Inferior parietal cortex (tissue), 1 donor: Measurements from ENCODE around the gene SLC38A11.
"Not testable (repeated sequence)": the region's sequence is repeated elsewhere in the genome, so short reads cannot be mapped to it uniquely, and the experiment has no call there.

ENCODE experiments used
- DNase-seq: peaks from one replicate; pipeline ENCODE4 v3.0.0-alpha.2; 2016; ENCODE audit errors: extremely low spot score

Gene SLC38A11, protein sequence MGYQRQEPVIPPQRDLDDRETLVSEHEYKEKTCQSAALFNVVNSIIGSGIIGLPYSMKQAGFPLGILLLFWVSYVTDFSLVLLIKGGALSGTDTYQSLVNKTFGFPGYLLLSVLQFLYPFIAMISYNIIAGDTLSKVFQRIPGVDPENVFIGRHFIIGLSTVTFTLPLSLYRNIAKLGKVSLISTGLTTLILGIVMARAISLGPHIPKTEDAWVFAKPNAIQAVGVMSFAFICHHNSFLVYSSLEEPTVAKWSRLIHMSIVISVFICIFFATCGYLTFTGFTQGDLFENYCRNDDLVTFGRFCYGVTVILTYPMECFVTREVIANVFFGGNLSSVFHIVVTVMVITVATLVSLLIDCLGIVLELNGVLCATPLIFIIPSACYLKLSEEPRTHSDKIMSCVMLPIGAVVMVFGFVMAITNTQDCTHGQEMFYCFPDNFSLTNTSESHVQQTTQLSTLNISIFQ

DNA sequence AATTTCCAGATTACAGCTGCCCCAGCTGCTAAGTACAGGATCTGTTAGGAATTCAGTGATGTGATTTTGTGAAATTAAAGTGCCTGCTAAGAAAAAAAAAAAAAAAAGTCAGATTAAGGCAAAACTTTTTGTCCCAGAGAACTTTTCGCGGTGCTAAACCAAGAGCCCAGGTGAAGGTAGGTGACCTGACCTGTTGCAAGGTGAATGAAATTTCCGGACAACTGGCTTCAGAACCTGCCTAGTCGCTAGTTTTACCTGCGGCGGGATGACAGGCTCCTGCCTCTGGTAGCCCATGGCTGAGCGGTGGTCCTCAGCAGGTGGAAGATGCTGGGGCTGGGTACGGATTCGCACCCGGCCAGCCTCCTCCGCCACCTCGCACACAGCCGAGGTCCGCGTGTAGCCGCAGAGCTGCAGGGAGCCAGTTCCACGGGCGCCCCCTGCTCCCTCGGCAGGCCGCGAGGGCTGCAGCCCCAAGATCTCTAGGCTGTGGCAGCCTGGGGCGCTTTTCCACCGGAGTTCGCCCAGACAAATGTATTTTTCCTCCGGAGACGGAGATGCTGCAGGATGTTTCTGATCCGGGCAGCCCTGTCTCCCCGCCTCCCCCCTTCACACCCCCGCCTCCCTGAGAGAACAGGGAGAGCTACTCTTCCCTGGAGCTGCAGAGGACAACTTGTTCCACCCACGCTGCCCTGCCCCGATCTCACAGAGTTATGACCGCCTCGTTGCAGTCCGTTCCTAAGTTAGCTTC lies at the start of gene SLC38A11:
SLC38A11 (minus strand) TSS at position 572 of the 748 bp plus-strand sequence; CDS start at position 294, 278 bp downstream.
- no peak for DNase-seq

DNA sequence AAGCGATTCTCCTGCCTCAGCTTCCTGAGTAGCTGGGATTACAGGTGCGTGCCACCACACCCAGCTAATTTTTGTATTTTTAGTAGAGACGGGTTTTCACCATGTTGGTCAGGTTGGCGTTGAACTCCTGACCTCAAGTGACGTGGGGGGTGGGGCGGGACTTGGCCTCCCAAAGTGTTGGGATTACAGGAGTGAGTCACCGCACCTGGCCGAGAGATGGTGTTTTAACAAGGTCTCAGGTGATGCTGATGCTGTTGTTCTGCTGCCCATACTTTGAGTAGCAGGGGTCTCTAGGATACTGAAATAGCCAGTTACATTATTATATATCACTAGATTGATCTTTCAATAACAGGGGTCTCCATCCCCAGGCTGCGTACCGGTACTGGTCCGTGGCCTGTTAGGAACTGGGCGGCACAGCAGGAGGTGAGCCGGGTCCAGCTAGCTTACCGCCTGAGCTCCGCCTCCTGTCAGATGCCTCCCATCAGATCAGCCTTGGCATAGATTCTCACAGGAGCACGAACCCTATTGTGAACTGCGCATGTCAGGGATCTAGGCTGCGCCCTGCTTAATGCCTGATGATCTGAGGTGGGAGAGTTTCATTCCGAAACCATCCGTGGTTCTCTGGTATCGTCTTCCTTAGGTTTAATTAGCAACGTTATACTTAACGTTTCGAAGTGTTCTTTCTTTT lies 48.3 kb upstream of the SLC38A11 start:
- no peak for DNase-seq

DNA sequence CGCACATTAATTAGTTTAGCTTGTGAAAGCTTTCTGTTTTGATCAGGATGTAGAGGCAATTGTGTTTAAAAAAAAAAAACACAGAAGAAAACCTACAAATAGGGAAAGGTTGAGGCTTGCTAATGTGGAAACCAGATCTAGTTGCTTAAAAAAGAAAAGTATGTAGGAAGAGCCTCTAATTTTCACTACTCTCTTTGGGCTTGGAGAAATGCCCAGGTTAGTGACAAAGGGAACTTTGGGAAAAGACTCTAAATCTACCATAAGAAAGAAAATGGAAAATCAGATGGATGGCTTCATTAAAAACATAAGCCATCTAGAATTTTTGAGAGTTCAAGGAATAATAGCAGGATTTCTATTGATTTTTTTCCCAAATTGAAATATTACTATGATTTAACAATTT lies 47.3 kb upstream of the SLC38A11 start:
- DNase-seq = peak; percentile 54

DNA sequence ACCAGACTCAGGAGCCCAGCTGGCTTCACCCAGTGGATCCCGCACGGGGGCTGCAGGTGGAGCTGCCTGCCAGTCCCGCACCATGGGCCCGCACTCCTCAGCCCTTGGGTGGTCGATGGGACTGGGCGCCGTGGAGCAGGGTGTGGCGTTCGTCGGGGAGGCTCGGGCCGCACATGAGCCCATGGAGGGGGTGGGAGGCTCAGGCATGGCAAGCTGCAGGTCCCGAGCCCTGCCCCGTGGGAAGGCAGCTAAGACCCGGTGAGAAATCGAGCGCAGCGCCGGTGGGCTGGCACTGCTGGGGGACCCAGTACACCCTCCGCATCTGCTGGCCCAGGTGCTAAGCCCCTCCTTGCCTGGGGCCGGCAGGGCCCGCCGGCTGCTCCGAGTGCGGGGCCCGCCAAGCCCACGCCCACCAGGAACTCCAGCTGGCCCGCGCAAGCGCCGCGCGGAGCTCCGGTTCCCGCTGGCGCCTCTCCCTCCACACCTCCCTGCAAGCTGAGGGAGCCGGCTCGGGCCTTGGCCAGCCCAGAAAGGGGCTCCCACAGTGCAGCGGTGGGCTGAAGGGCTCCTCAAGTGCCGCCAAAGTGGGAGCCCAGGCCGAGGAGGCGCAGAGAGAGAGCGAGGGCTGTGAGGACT lies 39.5 kb upstream of the SLC38A11 start:
- DNase-seq = not testable (repeated sequence)

DNA sequence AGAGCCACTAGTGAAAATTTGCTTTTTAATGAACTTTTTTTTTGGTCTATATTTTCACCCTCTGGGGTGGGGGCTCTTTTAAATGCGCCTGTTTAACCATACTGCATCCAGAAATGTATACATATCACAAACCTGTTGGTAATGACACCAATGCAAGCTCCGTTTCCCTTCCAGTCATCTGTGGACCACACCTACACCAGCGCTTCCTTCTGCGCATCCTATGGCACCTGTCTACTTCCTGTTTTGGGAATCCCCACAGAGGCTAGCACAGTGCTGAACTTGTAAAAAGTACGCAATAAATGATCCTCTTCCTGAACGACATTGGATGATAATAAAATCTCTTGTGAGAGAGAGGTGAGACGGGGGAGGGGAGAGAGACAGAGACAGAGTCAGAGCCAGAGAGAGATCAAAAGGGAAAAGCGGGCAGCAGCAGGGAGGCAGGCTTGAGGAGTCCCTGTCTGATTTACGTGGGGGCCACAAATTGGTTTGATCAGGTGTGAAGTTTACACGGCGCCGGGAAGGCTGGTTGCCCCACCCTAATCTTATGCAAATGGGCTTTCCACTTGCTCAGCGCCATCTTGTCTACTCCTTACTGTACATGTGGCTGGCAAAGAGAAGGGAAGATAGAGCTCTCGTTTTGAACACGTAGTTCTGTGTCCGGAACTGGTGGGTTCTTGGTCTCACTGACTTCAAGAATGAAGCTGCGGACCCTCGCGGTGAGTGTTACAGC lies 38.1 kb upstream of the SLC38A11 start:
- no peak for DNase-seq

DNA sequence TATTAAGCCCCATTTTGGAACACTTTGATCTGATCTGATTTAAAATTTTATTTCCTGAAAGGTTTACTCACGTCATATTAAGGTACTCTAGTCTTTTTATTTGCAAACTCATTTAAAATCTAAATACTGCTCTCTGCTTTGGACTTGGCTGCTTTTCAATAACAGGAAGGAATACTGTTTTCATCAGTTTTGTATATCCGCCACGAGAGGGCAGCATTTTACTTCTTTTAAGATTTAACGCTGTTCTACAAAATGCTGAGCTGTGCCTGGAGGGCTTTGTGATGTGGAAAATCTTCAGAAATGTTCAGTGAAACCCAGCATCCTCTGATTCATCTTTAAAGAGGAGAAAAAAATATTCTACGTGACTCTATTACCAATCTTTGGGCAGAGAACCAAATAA lies 37.5 kb upstream of the SLC38A11 start:
- peak; percentile 90 for DNase-seq

DNA sequence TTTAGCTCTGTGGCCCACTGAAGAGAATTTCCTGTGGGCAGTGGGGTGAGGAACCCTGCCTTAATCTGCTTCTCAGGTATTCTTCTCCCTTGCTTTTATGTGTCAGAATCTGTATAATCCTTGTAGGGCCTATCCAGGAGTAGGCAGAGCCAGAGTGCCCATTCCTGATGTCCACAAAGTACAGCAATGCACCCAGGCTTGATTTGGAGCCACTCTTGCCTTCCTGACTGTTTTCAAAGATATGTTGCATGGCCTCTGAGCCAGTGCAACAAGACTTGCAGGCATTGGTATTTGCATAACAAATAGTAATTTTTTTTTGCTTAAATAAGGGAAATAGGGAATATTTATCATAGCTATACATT lies 36.7 kb upstream of the SLC38A11 start:
- not testable (repeated sequence) for DNase-seq

DNA sequence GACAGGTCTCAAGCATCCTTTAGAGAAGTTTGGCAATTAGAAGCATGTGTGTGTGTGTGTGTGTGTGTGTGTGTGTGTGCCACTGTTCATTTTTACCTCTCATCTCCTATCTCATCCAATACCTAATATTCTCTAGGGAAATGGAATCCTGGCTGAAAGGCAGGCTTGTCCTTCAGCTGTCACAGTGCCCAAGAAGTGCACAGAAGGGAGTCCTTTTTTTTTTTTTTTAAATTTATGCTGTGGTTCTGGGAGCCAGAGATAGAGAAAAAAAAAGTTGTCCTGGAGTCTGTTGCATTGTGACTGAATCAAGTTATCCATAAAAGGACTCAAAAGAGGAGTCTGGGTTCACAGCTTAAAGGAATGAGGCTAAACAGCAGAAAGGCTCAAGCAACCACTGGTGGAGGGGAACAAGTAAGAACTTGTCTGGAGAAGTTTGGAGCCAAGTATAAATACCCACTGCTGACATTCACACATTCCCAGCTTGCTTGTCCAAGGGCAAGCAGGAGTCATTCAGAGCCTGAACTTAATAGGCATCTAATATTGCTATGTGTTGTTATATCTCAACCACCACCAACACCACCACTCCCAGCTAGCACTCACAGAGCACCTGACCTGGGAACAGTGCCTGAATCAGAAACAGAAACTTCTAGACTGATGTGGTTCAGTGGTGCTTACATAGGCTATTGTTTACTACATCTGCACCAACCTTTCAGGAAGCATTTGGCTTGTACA lies 36.2 kb upstream of the SLC38A11 start:
- not testable (repeated sequence) for DNase-seq

DNA sequence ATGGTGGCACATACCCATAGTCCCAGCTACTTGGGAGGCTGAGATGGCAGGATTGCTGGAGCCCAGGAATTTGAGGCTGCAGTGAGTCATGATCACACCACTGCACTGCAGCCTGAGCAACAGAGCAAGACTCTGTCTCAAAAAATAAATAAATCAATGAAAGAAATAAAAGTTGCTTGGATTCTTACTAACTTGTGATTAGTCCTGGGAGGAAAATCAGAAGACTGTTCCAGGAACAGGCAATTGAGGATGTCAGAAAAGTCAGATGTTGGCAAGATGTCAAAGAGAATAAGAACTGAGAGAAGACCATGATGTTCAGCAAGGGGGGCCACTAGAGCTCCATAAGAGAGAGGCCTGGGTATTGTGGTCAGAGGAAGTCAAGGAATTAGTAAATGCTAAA lies 35.6 kb upstream of the SLC38A11 start:
- DNase-seq = not testable (repeated sequence)

DNA sequence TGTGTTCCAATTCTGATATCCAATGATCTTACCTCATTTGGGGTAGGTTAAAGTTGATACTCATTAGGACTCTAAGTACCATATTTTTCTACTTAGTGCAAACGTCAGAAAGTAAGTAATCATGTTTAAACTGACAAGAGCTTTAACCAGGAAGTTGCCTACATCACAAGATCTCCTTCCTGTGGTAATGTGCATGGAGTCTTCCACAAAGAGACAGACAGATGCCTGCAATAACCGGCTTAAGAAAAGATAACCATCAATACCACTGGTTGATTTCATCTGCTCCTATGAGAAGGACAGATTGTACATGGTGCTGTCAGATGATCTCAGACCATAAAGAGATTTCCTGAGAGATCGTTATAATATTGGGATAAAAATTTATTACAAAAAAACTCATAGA lies 33.5 kb upstream of the SLC38A11 start:
- not testable (repeated sequence) for DNase-seq

DNA sequence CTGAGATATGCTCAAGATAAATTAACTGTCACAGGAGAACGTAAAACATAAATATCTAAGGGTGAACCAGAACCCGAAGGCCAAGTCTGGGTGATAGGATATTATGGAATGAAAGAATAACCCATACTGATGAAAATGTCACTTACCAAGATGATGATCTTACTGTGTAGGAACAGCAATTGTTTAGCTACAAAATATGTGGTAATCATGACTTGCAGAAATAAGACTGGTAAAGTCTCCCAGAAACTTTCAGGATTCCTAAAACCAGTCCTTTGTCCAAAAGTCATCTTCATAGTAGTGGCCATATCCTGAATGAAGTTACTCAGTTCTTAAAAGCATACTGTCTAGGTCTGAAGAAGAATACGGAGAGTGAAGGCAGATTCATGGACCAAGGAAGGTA lies 30.7 kb upstream of the SLC38A11 start:
- not testable (repeated sequence) for DNase-seq

DNA sequence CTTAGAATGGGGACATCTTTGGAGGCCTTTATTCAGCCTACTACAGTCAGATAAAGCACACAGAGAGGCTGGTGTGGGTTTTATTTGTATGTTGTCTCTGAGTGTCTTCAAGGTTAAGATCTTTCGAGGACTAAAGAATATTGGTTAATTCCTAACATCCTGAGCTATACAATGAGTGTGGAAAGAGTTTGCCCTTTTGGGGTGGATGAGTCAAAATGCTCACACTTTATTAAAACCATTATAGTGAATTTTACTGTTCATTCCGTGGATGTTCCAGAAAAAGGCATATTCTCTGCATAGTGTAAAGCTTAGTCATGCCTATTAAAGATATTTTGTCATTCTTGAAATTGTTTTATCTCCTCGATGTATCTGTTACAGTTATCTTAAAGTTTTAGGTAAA lies 29.1 kb upstream of the SLC38A11 start:
- no peak for DNase-seq

DNA sequence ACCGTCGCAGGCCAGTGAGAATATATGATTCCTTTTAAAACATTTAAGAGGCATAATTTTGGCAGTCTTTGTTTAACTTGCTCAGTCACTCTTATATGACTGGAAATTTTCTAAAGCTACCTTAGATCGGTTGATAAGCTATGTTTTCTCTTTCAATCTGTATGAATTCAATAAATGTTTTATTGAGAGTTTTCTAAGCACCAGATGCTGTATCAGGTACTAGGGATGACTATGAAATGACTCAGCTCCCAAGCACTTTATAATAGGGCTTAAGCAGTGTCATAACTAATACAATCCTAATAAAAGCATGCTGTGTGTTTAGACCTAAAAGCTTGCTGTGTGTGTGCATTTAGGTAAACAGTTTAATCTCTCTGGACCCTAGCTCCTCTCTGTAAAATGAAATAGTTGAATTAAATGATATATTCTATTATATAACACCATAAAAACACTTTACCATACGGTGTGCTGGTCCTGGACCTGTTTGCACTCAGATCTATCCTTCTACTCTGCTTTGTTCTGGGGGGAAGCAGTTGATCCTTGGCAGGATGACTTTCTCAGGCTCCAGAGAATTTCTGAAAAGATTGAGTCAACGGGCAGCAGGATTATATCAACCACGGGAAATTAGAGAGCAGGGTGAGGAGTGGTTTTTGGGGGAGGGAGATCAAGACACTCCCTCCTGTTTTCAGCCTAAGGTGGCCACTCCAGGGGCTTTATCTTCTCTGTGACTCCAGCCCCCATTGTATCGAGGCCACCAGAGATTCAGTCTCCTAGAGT lies 26.1 kb upstream of the SLC38A11 start:
- no peak for DNase-seq

DNA sequence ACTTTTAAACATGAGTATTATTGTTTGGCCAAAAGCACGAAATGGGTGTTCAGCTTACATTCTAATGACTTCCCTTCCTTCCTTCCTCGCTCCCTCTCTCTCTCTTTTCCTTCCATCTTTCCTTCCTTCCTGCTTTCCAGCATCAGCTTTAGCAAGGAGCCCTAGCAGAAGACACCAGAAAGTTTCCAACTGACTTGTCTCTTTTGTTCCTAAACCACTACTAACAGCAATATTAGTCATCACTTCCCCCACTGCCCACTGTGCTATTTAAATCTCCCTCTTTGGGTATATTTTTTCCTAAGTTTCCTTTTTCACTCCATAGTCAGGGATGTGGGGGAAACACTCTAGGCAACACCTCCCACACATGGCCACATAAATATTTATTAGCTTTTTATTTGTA lies 25.4 kb upstream of the SLC38A11 start:
- DNase-seq = not testable (repeated sequence)

DNA sequence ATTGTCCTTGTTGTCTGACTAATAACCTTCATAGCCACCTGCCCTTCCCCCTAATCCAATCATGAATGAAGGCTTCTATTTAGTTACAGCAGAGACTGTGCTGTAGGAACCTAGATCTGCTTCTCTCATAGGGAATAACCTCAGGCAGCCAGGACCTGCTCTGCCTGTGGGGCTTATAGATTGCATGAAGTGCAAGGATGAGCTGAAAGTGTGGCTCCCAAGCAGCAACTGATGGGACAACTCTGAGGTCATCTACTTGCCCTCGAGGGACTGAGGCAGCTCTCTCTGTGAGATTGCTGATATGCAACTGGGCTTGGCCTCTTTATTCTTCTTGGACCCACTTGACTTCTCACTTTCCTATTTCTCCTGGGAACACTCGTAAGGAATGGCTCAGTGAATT lies 23.8 kb upstream of the SLC38A11 start:
- DNase-seq = no peak

DNA sequence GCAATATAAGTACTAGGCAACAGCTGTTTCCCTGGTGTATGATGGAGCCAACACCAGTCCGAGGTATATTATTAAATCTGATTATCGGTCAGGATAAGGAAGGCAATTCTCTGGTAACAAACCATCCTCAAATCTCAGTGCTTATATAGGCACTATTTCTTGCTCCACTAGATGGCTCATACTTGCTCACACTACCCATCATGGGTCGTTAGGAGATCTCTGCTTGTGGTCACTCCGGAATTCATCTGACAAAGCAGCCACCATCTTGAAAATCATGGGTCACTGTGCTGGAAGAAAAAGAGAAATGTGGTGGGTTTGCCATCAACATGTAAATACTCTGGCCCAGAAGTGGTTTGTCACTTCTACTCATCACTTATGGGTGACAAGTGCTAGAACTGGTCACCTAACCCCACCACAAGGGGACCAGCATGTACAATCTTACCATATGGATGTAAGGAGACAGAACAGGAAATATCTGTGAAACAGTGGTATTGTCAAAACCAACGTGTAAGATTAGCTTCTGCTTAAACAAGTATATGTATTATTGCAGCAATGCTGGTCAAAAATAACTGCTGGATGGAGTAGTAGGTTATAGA lies 21.6 kb upstream of the SLC38A11 start:
- not testable (repeated sequence) for DNase-seq

DNA sequence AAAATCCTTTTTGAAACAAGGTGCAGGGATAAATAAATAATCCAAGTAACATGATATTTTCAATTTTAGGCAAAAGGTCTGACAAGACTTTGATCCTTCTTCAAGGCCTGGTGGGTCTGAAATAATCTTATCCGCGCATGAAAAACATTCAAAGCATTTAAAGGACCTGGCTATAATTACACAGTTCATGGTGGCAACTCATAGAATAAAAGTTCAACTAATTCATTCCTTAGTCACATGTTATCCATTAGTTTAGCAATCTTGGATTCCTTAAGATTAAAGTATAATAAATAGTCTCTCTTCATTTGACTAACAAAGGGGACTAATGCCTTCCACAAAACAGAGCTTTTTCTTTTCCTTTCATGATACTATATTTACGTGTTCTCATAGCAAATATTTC lies 21.0 kb upstream of the SLC38A11 start:
- no peak for DNase-seq

DNA sequence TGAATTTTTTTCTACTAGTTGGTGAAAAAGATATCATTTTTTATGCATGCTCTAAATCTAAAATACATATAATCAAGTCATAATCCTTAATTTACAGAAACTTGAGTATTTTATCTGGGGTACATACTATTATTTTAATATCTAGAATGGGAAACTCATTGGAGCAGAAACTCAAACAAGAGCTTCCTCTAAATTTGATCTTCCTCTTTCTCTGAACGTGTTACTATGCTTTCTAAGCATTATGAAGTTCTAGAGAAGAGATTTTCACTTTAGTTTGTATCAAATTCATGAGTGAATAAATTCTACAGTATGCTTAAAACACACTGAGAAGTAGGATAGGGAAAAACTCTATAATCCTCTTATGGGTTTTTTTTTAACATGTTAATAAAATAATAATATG lies 20.6 kb upstream of the SLC38A11 start:
- DNase-seq = no peak

DNA sequence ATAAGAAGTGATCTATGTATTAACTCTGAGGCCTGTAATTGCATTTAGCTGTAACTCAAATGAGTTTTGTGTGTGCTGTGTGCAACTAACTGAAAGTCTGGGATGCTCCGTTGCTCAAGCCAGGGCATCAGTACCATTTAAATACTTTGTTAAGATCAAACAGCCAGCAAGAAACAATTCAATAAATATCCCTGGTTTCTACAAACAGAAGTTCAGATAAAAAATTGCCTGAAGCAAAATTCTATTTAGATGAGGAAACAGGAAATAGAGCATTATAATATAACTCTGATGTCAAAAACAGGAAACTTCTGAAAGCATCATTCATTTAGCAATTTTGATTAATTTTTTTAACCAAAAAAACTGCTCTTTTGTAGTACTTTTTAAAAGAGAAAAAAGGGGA lies 18.9 kb upstream of the SLC38A11 start:
- DNase-seq = no peak
